Measurements from ENCODE around the gene NIT1.
A peak's percentile ranks its signal among the peaks of the same experiment; 100 is the strongest.

NIT1 gene, protein sequence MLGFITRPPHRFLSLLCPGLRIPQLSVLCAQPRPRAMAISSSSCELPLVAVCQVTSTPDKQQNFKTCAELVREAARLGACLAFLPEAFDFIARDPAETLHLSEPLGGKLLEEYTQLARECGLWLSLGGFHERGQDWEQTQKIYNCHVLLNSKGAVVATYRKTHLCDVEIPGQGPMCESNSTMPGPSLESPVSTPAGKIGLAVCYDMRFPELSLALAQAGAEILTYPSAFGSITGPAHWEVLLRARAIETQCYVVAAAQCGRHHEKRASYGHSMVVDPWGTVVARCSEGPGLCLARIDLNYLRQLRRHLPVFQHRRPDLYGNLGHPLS

DNA sequence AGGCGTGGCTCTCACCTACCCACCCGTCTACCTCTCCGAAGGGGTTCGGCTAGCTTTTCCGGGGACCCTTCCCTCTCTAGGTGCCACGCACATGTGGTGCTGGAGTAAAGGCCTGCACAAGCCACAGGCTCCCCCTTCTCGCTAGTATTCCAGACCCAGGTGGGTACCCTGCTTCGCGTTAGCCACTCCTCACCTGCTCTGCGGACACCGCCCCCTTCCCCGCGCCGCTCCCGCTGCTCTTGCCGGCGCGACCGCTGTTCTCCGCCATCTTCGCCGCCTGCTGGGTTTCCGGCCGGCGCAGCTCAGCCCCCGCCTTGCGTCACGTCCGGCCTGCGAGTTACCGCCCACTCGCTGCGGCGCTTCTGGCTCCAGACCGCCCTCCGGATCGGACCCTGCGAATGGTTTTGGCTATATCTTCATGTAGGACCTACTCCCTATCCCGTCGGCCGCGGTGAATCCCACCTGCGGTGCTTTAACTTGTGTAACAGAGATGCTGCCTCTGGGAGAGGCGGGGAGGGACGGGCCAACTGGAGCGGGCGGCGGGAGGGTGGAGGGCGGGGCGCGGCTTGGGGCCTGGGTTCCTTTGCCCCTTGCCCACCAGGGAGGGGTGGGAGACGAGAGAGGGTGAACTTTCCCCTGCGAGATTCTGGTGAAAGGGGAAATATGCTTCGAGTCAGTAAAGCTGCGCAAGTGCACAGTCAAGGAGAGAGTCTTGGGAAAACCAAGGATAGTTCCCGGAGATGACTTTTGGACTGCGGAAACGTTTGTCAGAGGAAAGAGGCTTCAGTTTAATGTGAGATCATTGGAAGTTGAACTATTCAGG lies at the start of gene NIT1, which contains the start of gene PFDN2:
Gene NIT1, plus strand, starts transcription at position 347 of the 823 bp plus-strand sequence. Its CDS starts 72 bp downstream, at position 419.
Gene PFDN2, minus strand, starts transcription at position 279 of the 823 bp plus-strand sequence. Its CDS starts 11 bp downstream, at position 268.
- DNase-seq (ENCODE audit: low read depth) = peak; percentile 48

DNA sequence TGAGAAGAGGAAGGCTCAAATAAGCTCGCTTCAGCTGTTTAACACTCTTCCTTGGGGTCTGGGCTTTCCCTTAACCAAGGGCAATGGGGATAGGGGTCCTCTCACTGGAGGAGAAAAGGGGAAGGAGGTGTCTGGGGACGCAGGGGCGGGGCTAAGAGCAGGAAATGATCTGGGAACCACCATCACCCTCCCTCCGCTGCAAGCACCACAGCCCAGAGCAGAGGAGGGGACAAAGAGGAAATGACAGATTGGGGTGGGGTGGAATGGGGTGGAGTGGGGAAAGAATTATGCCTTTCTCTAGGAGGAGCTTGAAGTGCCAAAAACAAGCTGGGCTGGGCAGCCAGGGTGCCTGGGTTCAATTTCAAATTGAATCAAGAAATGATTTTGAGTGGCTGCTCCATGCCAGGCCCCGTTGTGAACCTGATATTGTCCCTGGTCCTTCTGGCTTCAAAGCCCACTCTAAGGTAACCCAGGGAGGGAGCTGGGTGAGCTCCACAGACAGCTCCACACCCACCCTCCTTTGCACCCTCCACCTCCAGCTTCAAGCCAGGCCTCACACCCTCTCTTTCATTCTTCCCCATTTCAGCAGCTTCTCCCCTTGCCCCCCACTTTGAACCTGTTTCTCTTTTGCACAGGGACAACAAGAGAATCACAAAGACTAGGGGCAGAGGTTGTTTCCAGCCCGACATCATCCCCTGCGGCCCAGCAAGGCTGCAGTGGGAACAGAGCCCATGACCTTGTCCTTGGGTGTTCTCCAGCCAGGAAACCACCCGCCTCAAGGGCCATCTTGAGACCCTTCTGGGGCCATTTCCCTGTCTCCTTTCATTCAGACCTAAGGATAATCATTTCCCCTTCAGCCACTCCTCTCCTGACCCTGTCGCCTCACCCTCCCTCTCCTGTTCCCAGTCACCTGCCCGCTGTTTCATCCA lies 49.3 kb upstream of the NIT1 start:
- DNase-seq (ENCODE audit: low read depth) = no peak

DNA sequence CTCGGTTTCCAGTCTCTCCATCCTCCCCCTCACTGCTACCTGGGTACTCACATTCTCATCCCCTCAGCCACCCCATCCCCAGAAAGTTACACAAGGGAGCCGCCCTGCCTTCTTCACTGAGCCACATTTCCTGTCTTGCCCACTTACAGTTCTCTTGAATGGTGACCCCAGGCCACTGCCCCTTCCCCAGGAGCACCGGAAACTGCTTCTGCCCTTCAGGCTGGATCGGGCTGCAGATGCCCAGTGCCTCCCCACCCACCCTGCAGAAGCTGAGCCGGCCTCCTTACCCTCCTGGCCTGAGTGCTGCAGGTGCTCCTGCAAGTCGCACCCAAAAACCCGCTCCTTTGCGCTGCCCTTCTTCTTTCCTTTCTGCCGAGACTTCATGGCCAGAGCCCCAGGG lies 48.7 kb upstream of the NIT1 start:
- DNase-seq (ENCODE audit: low read depth) = no peak

DNA sequence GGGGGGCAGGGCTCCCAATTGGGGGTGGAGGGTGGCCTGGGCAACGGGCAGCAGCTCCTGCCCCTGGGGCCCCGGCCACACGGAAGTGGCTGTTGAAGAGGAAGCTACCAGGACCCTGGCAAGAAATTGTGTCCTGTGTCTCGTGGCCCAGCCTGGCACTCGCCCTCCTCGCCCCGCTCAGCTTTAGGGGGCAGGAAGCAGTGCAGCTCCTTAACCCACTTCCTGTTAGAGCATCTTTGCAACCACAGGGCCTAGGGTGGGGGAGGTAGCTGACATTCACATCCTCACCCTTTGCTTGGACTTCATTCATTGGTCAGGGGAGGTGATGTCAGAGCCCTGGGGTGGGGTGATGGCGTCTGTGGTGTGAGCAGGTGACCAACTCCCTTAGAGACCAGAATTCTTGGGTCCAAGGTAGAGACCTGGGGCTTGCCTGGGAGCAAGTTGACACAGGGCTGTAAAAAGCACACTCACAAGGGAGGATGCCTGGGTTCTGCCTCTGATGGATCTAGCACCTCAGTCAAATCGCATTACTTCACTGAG lies 48.1 kb upstream of the NIT1 start, which contains the start of gene ARHGAP30:
Gene ARHGAP30, minus strand, starts transcription at position 161 of the 540 bp plus-strand sequence. CDS start 267 bp downstream, outside the sequence.
- DNase-seq (ENCODE audit: low read depth) = no peak

DNA sequence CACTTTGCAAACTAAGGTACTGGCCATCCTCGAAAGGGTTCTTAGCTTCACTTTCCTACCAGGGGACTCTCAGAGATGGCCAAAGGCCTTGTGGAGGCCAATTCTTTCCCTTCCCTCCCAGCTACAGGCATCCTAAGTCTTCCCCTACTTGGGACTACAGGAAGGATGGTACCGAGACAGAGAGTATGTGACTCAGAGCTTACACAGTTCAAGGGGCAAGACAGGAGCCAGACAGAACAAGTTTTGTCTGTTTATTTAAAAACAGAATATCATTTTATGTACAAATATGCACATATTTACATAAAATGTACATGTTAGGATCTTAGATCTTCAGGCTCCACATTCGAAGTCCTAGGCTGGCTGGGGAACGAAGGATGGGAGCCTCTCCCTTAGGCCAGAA lies 47.1 kb upstream of the NIT1 start:
- DNase-seq (ENCODE audit: low read depth) = no peak

DNA sequence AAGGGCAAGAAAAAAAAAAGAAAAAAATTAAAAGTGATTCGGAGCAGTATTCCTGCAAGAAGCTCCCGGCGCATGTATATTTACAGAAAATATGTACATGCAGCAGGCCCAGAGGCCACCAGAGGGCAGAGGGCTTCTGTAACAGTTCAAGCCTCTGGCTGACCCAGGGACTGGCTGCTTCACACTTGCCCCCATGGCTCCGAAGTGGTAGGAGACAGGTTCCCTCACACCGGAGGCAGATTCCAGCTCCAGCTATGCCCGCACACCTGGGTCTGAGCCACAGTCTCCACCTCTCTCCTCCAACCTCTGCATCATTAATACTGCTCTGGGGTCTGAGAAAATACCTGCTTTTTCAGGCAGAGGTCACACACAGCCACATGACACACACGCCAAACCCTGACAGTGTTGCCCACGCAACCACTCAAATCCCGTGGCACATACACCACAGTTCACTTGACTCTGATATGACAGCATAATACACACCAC lies 46.0 kb upstream of the NIT1 start:
- no peak for DNase-seq (ENCODE audit: low read depth)

DNA sequence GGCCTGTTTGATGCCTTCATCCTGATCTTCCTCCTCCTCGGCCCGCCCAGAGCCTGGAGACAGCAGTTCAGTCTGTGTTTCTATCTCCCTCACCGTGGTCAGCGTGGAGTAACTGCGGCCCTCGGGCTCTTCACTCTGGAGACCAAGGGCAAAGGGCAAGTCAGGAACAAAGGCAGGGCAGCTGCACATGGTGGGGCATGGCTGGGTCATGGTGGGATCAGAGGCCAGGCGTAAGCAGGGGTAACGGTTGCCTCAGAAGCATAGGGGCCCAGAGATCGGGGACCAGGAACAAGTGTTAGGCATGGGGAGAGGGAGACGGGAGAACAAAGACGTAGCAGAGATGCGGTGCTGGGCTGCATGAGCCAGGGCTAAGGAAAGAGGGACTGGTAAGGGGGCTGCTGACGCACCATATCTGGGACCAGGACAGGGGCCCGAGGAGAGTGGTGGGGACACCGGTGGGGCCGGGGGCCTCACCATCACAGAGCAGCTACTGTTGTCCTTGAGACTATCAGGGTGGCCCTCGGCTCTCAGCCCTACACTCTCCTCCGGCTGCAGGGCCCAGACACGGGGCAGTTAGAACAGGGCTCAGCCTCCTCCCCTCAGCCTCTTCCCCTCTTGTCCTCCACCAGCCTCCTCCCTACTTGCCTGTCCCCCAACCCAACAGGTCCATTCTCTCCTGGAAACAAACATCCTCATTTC lies 45.0 kb upstream of the NIT1 start:
- DNase-seq (ENCODE audit: low read depth) = no peak

DNA sequence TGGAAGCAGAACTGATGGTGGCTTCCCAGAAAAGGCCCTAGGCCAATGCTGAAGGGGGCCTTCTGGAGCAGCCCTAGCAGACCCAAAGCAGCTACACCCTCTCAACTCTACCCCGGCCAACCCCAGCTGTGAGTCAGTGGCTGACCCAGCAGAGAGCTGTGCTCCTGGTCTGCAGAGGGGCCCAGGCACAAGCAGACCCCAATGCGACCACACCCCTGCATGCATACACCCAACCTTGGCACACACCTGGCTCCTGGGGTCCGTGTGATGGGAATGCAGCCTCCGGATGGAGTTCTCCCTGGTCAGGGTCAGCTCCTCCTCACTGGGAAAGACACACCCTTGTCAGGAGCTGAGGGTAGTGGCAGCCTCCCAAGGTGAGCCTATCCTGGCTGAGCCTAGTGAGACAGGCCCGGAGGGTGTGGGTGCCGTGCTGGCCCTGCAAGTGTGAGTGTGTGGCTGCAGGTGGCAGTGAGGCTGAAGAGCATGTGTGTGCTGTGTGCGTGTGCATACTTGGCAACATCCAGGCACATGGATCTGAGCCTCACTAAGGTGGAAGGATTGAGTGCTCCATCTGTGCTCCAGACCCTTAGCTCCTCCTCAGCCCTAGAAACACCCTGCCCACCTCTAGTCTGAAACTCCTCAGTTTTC lies 44.3 kb upstream of the NIT1 start:
- no peak for DNase-seq (ENCODE audit: low read depth)

DNA sequence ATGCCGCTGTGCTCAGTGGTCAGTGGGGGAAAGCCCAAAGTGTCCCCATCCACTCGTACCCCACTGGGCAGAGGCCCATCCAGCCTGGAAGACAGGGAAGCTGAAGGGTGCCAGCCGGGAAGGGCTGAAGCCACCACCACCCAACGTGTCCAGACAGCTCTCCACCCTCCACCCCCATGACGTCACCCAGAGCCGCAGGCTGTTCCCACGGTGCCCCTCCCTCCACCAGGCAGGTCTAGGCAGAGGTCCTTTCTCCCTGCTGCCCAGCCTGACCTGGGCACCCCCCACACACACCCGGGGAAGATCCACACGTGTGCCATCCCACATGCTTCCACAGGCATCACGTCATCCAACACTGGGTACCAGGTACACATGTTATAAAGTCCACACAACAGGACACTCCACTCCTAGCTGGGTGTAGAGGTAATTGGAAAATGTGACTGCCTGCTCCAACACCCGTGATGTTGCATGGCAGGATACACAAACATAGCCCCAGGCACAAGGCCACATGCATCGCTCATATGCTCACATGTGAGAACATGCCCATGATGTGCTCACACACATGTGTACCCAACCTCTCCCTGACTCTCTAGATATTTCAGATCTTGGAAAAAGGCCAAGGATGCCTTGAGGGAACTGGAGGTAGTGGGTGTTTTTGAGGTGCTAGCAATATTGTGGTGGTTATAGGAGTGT lies 43.1 kb upstream of the NIT1 start:
- no peak for DNase-seq (ENCODE audit: low read depth)

DNA sequence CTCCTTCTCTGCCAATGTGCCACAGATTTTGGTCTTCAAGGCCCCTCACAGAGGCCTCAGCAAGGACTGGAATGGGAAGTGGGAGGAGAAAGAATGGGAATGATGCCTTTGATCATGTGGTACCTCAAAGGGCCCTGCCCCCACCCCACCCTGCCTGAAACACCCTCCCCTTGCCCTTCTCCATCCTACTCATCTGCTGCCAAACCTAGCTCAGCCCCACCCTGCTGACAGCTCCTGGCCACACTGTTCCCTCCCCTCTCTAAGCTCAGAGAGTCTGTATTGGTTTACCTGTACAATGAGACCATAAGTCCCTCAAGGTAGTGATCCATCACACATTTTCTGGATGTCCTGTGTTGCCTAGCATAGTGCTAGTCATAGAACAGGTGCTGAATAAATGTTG lies 41.5 kb upstream of the NIT1 start:
- DNase-seq (ENCODE audit: low read depth) = no peak

DNA sequence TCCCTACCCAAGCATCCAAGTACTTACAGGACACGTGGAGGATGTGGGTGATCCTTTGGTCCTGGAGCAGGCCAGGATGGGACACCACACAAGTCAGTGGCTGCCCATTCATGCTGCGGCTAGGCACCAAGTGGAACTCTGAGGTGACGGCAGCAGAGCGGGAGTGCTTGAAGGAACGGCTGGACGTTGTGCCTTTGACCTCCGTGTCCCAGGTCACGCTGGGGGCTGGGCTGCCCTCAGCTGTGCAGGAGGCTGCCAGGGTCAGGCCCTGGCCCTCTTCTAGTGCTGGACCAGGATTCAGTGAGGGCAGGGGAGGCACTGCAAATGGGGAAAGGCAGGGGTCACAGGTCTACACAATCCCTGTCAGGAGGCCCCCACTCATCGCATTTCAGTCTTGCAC lies 40.5 kb upstream of the NIT1 start:
- no peak for DNase-seq (ENCODE audit: low read depth)

DNA sequence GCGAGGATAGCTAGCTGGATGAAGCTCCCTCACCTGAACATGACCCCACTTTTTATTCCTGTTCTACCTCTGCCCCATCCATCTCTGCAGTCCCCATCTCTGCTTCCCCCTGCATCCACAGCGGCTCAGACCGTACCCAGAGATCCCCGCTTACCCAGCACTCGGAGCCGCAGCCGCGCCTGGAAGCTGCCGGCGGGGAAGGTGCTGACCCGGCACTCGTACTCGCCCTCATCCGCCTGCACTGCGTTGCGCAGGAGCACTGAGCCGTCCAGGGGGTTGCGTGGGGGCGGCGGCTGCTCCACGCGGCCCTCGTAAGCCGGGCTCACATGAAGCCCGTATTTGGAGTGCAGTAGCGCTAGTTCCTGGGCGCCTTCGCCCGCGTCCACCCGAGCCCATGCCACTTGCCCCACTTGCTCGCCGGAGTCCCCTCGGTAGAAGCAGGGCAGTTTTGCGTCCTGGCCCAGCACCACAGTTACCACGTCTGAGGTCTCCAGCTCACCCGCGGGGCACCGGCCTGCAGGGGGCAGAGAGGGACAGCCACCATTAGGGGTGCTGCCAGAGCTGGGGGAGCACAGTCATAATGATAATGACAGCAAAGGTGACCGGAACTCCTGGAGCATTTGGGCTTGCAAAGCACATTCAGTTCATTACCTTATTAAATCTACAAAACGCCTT lies 38.3 kb upstream of the NIT1 start:
- DNase-seq (ENCODE audit: low read depth) = no peak

DNA sequence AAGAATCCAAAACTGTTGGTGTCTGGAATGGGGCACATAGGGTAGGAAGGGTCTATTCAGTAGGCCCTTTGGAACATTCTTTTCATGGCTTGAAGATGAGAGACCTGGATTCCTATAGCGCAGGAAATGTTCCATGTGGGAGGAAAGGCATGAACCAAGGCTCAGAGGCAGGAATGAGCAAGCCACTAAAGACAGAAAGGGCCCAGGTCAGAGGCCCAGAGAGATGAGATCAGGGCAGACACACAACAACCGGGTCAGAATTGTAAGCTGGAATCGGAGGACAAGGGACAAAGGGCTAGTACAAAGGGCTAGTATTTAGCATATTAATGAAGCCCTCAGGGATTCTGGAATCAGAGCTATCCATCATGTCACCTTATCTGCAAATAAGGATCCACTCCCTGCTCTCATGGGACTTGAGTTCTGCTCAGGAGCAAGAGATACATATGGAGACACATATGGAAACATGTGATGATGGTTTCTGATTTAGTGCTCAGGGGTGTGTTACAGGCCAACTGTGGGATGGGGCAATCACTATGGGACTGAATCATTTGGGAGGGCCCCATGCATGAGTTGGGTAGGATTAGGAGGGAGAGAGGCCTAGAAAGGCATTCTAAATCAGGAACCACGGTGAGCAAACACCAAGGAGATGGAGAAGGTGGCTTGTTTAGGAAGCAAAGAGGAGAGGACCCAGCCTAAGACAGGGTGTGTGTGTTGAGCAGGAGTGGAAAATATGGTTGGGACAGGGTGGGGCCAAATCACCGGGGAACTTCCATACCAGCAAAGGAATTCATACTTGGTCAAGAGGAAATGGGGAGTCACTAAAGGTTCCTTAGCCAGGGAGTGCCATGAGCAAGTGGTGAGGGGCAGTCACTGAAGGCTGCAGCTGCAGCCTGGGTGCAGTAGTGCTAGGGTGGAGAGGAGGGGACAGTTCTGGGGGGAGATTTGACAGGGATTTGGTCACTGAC lies 37.2 kb upstream of the NIT1 start:
- DNase-seq (ENCODE audit: low read depth) = no peak

DNA sequence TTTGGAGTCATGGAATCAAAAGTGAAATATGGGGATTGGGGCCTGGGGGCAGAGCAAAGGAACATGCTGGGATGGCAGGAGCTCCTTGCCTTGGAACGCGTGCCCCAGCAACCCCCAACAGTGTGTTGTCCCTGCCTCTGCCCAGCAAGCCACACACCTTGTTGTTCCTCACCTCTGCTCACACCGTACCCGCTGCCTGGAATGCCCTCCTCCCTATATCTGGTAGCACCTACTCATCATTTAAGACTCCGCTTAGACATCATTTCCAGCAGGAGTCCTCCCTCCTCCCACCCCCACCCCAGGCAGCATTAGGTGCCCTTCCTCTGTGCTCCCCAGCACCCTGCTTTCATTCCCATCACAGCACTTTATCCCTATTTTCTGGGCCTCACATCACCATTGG lies 36.4 kb upstream of the NIT1 start:
- DNase-seq (ENCODE audit: low read depth) = no peak

DNA sequence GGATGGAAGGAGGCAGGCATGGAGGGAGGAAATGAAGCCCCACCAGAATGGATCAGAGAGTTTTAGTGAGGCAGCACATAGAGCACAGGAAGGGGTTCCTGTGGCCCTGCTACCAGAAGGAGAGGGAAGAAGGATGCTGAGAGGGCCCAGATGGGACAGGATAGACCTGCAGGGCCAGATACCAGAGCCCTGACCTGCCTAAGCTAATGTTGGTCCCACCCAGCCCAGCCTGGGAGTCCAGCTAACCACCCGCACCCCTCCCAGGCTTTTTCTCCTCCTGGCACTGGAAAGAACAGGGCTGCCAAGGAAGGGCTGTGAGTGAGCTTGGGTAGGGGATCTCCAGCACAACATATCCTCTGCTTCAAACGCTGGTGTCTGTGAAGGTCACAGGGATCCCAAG lies 35.4 kb upstream of the NIT1 start:
- no peak for DNase-seq (ENCODE audit: low read depth)

DNA sequence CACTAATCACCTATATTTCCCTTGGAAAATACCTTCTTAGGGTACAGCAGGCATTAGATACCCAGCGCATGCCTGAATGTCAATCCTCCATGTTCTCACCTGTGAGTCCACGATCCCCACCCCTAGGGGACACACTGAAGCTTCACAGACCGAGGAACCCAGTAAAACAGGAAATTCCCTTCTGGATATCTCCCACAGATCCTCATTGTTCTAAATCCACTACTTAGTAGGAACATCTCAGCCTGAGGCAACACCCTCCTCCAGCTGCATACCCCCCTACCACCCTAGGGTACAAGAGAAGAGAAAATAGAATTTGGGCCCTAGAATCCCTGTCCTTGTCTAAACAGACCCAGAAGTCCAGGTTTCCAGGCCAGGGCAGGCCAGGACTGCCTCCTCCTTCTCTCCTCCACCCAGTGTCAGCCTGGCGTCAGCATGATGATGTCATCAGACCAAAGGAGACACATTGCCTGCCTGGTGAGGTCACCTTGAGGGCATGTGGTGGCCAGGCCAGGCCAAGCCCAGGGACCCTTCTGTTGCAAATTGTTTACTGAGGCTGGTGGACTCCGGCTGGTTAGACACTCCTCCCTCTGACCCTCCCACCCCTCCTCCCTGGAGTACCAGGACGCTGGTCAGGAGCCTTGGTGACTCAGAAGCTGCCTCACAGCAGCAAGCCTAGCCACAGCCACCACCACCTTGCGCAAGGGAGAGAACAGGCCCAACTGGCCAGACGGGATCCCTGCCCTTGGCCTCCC lies 34.7 kb upstream of the NIT1 start:
- DNase-seq (ENCODE audit: low read depth) = peak; percentile 61
